Stimulated activated naive B cell treated with anti-CD40 and anti-IgM and Interleukin-4, amounts not matched to agents 10 μg/mL and 1 μg/mL and 100 μg/mL, for 72 hours (primary cell): ENCODE measurements around the gene GPHN.

ENCODE experiments used
- ATAC-seq, 2 donors: fragments of 150-1000 bp; cut with Tn5 transposase; replicated peaks; 2 replicates each; pipeline ENCODE4 v1.10.0; 2021; ENCODE audit warnings: moderate library complexity in 1 of 2
- DNase-seq: peaks from one replicate; pipeline ENCODE4 v3.0.0; 2021
- H3K27ac Mint-ChIP-seq: one replicate; pipeline ENCODE4 v1.8.0; 2022; ENCODE audit warnings: mild to moderate bottlenecking, mixed read lengths
- H3K27me3 Mint-ChIP-seq, 2 donors: one replicate each; pipeline ENCODE4 v1.8.0; 2022; ENCODE audit warnings: mixed read lengths in 2 of 2
- H3K36me3 Mint-ChIP-seq, 2 donors: one replicate each; pipeline ENCODE4 v1.8.0; 2022; ENCODE audit warnings: mixed read lengths in 2 of 2, mild to moderate bottlenecking in 1 of 2
- H3K4me1 Mint-ChIP-seq, 2 donors: one replicate each; pipeline ENCODE4 v1.8.0; 2022; ENCODE audit warnings: mixed read lengths in 2 of 2, mild to moderate bottlenecking in 1 of 2
- H3K4me3 Mint-ChIP-seq, 2 donors: one replicate each; pipeline ENCODE4 v1.8.0; 2022; ENCODE audit warnings: mild to moderate bottlenecking in 2 of 2, mixed read lengths in 2 of 2, moderate library complexity in 1 of 2
- H3K9me3 Mint-ChIP-seq, 2 donors: one replicate each; pipeline ENCODE4 v1.8.0; 2022; ENCODE audit warnings: mixed read lengths in 2 of 2, mild to moderate bottlenecking in 1 of 2

Gene GPHN

GRCh38 chr14:67108230-67108629 is 600.3 kb downstream of the GPHN start:
- no peaks in the 10 kb centered on the region for H3K27me3 Mint-ChIP-seq
- no peak for ATAC-seq
- peaks cover 23 to 30% of the 10 kb centered on the region in 2 donors for H3K9me3 Mint-ChIP-seq
- no peak overlapping the region for H3K27ac Mint-ChIP-seq
- no peaks in the 10 kb centered on the region for H3K4me1 Mint-ChIP-seq
- H3K36me3 Mint-ChIP-seq = peaks cover 27 to 36% of the 10 kb centered on the region in 2 donors
- no peak for DNase-seq
- no peak overlapping the region for H3K4me3 Mint-ChIP-seq

DNA sequence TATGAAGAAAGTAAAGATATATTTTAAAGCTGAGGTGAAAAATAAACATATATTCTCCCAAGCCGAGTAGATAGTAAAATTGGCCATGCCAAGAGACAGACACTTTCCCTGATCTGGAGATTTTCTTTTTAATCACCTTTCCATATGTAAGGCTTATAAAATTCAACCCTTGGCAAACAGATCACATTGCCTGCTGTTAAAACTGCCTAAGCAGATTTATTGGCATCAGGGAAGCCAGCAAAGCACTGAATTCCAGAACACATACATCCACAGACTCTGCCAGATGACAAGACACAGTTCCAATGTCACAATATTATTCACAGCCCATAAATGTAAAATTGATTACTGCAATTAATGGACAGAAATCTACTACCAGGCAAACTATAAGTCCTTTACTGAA is 603.1 kb downstream of the GPHN start:
- Mint-ChIP-seq H3K27ac (no peak overlapping the region), H3K4me1 (no peaks in the 10 kb centered on the region), H3K4me3 (no peak overlapping the region), H3K36me3 (peaks cover 7 to 15% of the 10 kb centered on the region in 2 donors), H3K9me3 (peaks cover 7 to 8% of the 10 kb centered on the region in 2 donors), H3K27me3 (no peaks in the 10 kb centered on the region)
- no peak for ATAC-seq
- DNase-seq = no peak

GRCh38 chr14:67112344-67112743 is 604.4 kb downstream of the GPHN start:
- Mint-ChIP-seq H3K27me3 (no peaks in the 10 kb centered on the region), H3K27ac (no peak overlapping the region), H3K4me1 (no peaks in the 10 kb centered on the region), H3K36me3 (peaks cover 2 to 6% of the 10 kb centered on the region in 2 donors), H3K4me3 (no peak overlapping the region), H3K9me3 (no peaks in the 10 kb centered on the region)
- DNase-seq (no peak), ATAC-seq (no peak)

DNA sequence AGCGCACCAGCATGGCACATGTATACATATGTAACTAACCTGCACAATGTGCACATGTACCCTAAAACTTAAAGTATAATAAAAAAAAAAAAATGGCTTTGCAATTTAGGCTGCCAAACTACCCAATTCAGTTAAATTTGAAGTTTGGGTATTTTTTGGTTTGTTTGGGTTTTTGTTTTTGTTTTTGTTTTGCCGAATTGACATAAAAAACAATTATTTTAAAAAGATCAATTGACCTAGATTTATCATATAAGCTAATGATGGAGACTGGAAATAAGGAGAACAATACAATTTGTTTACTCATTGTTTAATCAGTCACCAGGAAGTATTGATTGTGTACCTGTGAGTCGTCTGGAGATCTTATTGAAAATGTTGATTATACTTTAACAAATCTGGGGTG is 619.2 kb downstream of the GPHN start:
- no peaks in the 10 kb centered on the region for H3K27me3 Mint-ChIP-seq
- ATAC-seq = no peak
- DNase-seq = no peak
- no peak overlapping the region for H3K4me3 Mint-ChIP-seq
- H3K4me1 Mint-ChIP-seq = no peaks in the 10 kb centered on the region
- H3K9me3 Mint-ChIP-seq = peaks cover 1 to 4% of the 10 kb centered on the region in 2 donors
- H3K36me3 Mint-ChIP-seq = peaks cover 27 to 44% of the 10 kb centered on the region in 2 donors
- H3K27ac Mint-ChIP-seq = no peak overlapping the region

DNA sequence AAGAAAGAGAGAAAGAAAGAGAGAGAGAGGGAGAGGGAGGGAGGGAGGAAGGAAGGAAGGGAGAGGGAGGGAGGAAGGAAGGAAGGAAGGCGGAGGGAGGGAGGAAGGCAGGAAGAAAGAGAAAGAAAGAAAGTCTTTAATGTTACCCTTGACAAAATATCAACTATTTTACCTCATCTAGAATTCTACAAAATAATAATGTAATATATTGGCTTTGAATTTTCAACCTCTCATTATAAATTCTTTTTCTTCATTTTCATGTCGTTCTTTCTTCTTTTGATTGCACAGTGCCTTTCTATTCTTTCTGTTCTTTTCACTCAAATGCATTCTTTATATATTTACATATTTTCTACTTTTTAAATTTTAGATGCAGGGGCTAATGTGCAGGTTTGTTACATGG is 621.8 kb downstream of the GPHN start:
- no peak for DNase-seq
- Mint-ChIP-seq H3K27ac (no peak overlapping the region), H3K4me3 (no peak overlapping the region), H3K36me3 (peaks cover 17 to 30% of the 10 kb centered on the region in 2 donors), H3K27me3 (no peaks in the 10 kb centered on the region), H3K4me1 (peaks cover 0 to 5% of the 10 kb centered on the region in 2 donors), H3K9me3 (peaks cover 1 to 4% of the 10 kb centered on the region in 2 donors)
- ATAC-seq = no peak

GRCh38 chr14:67131691-67132090 is 623.7 kb downstream of the GPHN start:
- no peaks in the 10 kb centered on the region for H3K9me3 Mint-ChIP-seq
- peaks cover 14 to 22% of the 10 kb centered on the region in 2 donors for H3K36me3 Mint-ChIP-seq
- H3K27me3 Mint-ChIP-seq = no peaks in the 10 kb centered on the region
- ATAC-seq (no peak), DNase-seq (no peak)
- peaks cover 0 to 12% of the 10 kb centered on the region in 2 donors for H3K4me1 Mint-ChIP-seq
- no peak overlapping the region for H3K27ac Mint-ChIP-seq
- no peak overlapping the region for H3K4me3 Mint-ChIP-seq

DNA sequence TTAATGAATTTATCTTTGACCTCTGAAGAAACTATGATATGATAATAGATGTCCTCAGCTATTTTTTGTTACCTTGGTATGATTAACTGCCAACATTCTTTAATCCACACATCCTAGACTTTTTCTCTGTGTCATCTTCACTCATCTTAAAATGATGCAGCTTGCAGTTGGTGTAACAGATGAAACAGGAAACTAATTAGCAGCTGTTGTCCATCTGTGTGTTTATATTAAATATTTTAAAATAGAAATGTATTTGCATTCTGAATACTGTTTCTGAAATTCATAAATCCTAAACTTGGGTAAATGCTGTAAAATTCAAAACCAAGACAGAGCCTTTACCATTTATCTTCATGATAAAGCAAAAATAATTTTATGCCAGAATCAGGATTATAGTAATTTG is 625.2 kb downstream of the GPHN start:
- Mint-ChIP-seq H3K4me3 (no peak overlapping the region), H3K4me1 (peaks cover 0 to 12% of the 10 kb centered on the region in 2 donors), H3K27me3 (no peaks in the 10 kb centered on the region), H3K36me3 (peaks cover 14 to 22% of the 10 kb centered on the region in 2 donors), H3K9me3 (no peaks in the 10 kb centered on the region), H3K27ac (no peak overlapping the region)
- DNase-seq (no peak), ATAC-seq (no peak)

DNA sequence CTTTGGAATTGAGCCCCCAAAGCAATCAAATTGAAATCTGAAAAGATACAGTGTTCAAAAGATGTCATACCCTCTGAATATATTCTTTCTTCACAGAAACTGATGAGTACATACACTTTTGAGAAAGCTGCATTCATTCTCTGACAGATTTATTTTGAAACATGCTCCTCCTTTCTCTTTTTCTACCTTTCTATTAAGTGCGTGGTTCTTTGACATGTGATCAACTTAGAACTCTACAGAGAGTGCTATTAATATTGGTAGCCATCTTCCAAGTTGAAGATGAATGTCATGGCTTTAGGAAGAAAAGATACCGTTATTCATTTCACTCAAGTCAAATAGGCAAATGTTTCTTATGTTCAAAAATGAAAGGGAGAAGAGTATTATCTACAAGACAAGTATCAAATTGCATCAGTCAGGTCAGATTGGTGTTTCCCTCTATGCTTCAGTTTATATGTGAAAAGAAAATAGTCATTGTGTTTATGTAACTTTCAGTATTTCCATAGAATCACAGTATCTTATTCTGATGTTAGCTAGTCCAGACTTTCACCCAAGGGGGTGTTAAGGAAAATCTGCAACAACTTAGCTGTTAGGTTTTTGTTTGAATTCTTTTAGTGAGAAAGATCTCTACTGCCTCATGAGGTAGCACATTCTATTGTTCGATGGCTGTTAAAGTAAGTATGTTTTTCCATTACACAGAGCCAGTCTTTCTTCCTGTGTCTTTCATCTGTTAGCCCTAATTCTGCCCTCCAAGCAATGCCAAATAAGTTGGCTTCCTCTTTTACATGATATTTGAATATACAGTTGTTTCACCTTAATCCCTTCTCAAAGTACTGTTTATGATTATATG is 625.9 kb downstream of the GPHN start:
- Mint-ChIP-seq H3K4me1 (peaks cover 0 to 12% of the 10 kb centered on the region in 2 donors), H3K27ac (no peak overlapping the region), H3K36me3 (peaks cover 14 to 22% of the 10 kb centered on the region in 2 donors), H3K4me3 (no peak overlapping the region), H3K27me3 (no peaks in the 10 kb centered on the region), H3K9me3 (no peaks in the 10 kb centered on the region)
- ATAC-seq = no peak
- DNase-seq = no peak

GRCh38 chr14:67137744-67138371 is 629.9 kb downstream of the GPHN start:
- Mint-ChIP-seq H3K4me1 (peaks cover 0 to 12% of the 10 kb centered on the region in 2 donors), H3K4me3 (no peak overlapping the region), H3K36me3 (peaks cover 6 to 8% of the 10 kb centered on the region in 2 donors), H3K27ac (no peak overlapping the region), H3K9me3 (no peaks in the 10 kb centered on the region), H3K27me3 (no peaks in the 10 kb centered on the region)
- ATAC-seq (no peak), DNase-seq (no peak)

GRCh38 chr14:67140556-67140955 is 632.6 kb downstream of the GPHN start:
- H3K9me3 Mint-ChIP-seq = no peaks in the 10 kb centered on the region
- no peak overlapping the region for H3K27ac Mint-ChIP-seq
- ATAC-seq (no peak), DNase-seq (no peak)
- peaks cover 0 to under 1% of the 10 kb centered on the region in 2 donors for H3K4me1 Mint-ChIP-seq
- no peak overlapping the region for H3K4me3 Mint-ChIP-seq
- H3K36me3 Mint-ChIP-seq = peaks cover 6 to 16% of the 10 kb centered on the region in 2 donors
- H3K27me3 Mint-ChIP-seq = no peaks in the 10 kb centered on the region

- DNase-seq = no peak
- ATAC-seq = no peak
- Mint-ChIP-seq H3K27me3 (no peaks in the 10 kb centered on the region), H3K9me3 (no peaks in the 10 kb centered on the region), H3K4me3 (no peak overlapping the region), H3K4me1 (no peaks in the 10 kb centered on the region), H3K27ac (no peak overlapping the region), H3K36me3 (peaks cover 2 to 14% of the 10 kb centered on the region in 2 donors)
Observed at GRCh38 chr14:67141146-67141900, 633.4 kb downstream of the GPHN start.

DNA sequence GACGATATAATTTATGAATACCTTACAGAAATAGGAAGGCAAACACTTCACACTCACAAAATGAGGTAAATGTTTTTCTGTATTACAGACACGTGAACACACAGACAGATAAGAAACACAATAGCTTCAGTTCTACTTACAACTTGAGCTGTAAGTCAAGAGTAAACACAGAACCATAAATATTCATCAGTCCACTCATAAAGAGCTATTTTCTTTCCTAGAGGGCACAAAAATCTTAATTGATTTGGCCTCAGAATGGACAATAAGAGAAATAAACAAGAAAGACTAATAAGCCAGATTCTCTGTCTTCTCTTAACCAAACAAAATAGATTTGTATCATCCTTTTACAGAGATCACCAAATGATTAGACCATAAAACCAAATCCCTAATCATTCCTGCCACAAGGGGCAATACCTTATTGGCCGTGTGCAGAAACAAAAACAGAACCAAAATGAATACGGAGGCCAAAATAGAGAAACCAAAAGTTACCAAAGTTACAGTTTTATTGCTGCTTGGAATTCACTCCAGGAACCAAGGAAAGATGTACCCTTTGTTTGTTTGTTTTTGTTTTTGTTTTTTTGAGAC is 643.2 kb downstream of the GPHN start:
- no peak for ATAC-seq
- DNase-seq = no peak
- H3K27ac Mint-ChIP-seq = no peak overlapping the region
- H3K9me3 Mint-ChIP-seq = no peaks in the 10 kb centered on the region
- no peaks in the 10 kb centered on the region for H3K27me3 Mint-ChIP-seq
- no peaks in the 10 kb centered on the region for H3K4me1 Mint-ChIP-seq
- peaks cover 2 to 3% of the 10 kb centered on the region in 2 donors for H3K36me3 Mint-ChIP-seq
- no peak overlapping the region for H3K4me3 Mint-ChIP-seq

DNA sequence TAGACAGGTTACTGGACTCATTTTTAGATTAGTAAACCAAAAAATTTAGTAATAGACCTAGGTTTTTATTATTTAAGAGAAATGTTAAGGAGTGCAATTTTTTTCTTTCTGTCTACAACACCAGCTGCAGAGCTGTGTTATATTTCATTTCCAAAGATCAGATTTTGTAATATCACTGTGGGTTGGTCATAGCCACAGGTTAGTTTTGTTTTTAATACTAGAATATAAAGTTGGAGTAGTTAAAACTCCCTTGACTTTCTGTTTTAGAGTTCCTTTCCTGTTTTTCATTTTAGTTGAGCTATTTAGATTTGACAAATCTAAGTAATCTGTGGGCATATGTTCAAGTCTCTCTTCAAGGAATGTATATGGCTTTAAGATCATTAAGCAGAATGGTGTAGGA is 650.6 kb downstream of the GPHN start:
- no peak overlapping the region for H3K27ac Mint-ChIP-seq
- DNase-seq (no peak), ATAC-seq (no peak)

DNA sequence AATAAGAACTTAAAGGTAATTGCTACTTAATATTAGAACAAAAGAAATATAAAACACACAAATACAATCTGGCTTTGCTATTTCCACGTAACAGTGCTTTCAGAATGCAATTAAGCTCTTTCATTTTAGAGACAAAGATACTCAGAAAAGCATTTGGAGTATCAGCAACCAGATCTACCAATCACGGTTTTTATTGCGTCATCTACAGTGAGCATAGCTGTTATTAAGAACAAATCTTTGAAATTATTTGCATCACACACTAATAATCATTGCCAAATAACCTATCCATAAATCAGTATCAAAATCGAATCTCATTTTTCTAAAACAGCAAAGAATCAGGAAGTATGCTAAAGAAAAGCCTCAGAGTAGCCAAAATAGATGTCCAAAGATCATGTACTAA is 654.4 kb downstream of the GPHN start:
- DNase-seq (no peak), ATAC-seq (no peak)
- H3K36me3 Mint-ChIP-seq = no peaks in the 10 kb centered on the region
- H3K4me3 Mint-ChIP-seq = no peak overlapping the region
- H3K9me3 Mint-ChIP-seq = no peaks in the 10 kb centered on the region
- H3K27ac Mint-ChIP-seq = no peak overlapping the region
- H3K4me1 Mint-ChIP-seq = peaks cover 0 to 2% of the 10 kb centered on the region in 2 donors
- H3K27me3 Mint-ChIP-seq = no peaks in the 10 kb centered on the region

More for the DNA sequence above, 650.6 kb downstream of the GPHN start:
- H3K4me3 Mint-ChIP-seq = no peak overlapping the region
- peaks cover 0 to 2% of the 10 kb centered on the region in 2 donors for H3K4me1 Mint-ChIP-seq
- no peaks in the 10 kb centered on the region for H3K27me3 Mint-ChIP-seq
- H3K36me3 Mint-ChIP-seq = peaks cover 0 to 2% of the 10 kb centered on the region in 2 donors
- no peaks in the 10 kb centered on the region for H3K9me3 Mint-ChIP-seq
